ENCODE measurements around the gene COX7A1. TPM values are rescaled to one million over a fixed set of nuclear protein-coding genes. Genes with fewer than 3 reads are reported as not detected.
A peak's percentile ranks its signal among the peaks of the same experiment; 100 is the strongest.
"Not testable (repeated sequence)": the region's sequence is repeated elsewhere in the genome, so short reads cannot be mapped to it uniquely, and the experiment has no call there.

COX7A1 gene
- total RNA-seq (ENCODE audit: low replicate concordance) = 5.4 and 17.0 TPM in 2 replicates

- peak within 1 kb of the TSS; percentile 56 for H3K4me3 ChIP-seq (ENCODE audit: low read depth, low read length)
- DNase-seq (ENCODE audit: low read depth) = peak; percentile 61
- no peak for TF ChIP-seq CTCF (IDR thresholded peaks at IDR 0.05; ENCODE audit: insufficient read depth, low read length)
Observed at GRCh38 chr19:36152352-36153091, at the start of gene COX7A1. TSS of gene COX7A1 (minus strand) at chr19:36152447. CDS start at chr19:36152407, 40 bp downstream.

- H3K4me3 ChIP-seq (ENCODE audit: low read depth, low read length) = no peak overlapping the region
- no peak for TF ChIP-seq CTCF (IDR thresholded peaks at IDR 0.05; ENCODE audit: insufficient read depth, low read length)
- no peak for DNase-seq (ENCODE audit: low read depth)
Observed at GRCh38 chr19:36201684-36202083, 49.4 kb upstream of the COX7A1 start.

GRCh38 chr19:36198119-36198518, 45.9 kb upstream of the COX7A1 start:
- H3K4me3 ChIP-seq (ENCODE audit: low read depth, low read length) = no peak overlapping the region
- TF ChIP-seq CTCF (IDR thresholded peaks at IDR 0.05; ENCODE audit: insufficient read depth, low read length) = no peak
- DNase-seq (ENCODE audit: low read depth) = no peak

GRCh38 chr19:36196249-36196648, 44.0 kb upstream of the COX7A1 start:
- TF ChIP-seq CTCF (IDR thresholded peaks at IDR 0.05; ENCODE audit: insufficient read depth, low read length) = no peak
- DNase-seq (ENCODE audit: low read depth) = no peak
- no peak overlapping the region for H3K4me3 ChIP-seq (ENCODE audit: low read depth, low read length)

- not testable (repeated sequence) for DNase-seq (ENCODE audit: low read depth); H3K4me3 ChIP-seq (ENCODE audit: low read depth, low read length)
Observed at GRCh38 chr19:36186722-36187121, 34.5 kb upstream of the COX7A1 start.

- no peak overlapping the region for H3K4me3 ChIP-seq (ENCODE audit: low read depth, low read length)
- DNase-seq (ENCODE audit: low read depth) = no peak
- TF ChIP-seq CTCF (IDR thresholded peaks at IDR 0.05; ENCODE audit: insufficient read depth, low read length) = no peak
Observed at GRCh38 chr19:36183245-36183628, 31.0 kb upstream of the COX7A1 start.

GRCh38 chr19:36182612-36183244, 30.5 kb upstream of the COX7A1 start:
- no peak for TF ChIP-seq CTCF (IDR thresholded peaks at IDR 0.05; ENCODE audit: insufficient read depth, low read length)
- no peak overlapping the region for H3K4me3 ChIP-seq (ENCODE audit: low read depth, low read length)
- no peak for DNase-seq (ENCODE audit: low read depth)

GRCh38 chr19:36179077-36179476, 26.8 kb upstream of the COX7A1 start:
- DNase-seq (ENCODE audit: low read depth); H3K4me3 ChIP-seq (ENCODE audit: low read depth, low read length): not testable (repeated sequence)

GRCh38 chr19:36173846-36174245, 21.6 kb upstream of the COX7A1 start:
- not testable (repeated sequence) for DNase-seq (ENCODE audit: low read depth)

More at GRCh38 chr19:36173846-36174245, 21.6 kb upstream of the COX7A1 start:
- H3K4me3 ChIP-seq (ENCODE audit: low read depth, low read length) = not testable (repeated sequence)

Measured in fibroblast of the aortic adventitia (primary cell).